Sigmoid colon (tissue), 7 donors: Measurements from ENCODE around the gene OLIG1. TPM values are rescaled to one million over a fixed set of nuclear protein-coding genes. Genes with fewer than 3 reads are reported as not detected.
A peak's percentile ranks its signal among the peaks of the same experiment; 100 is the strongest.

ENCODE experiments used
- DNase-seq: peaks from one replicate; pipeline ENCODE4 v3.0.0-alpha.2; 2019
- H3K27ac ChIP-seq, 4 donors: fragments of 200-600 bp; sonication (generic); one replicate each; pipeline ENCODE4 v1.5.1; 2016 to 2019; ENCODE audit warnings: mild to moderate bottlenecking in 1 of 4
- H3K27me3 ChIP-seq, 3 donors: fragments of 200-600 bp; sonication (generic); one replicate each; pipeline ENCODE4 v1.5.1; 2019; ENCODE audit warnings: mild to moderate bottlenecking in 1 of 3
- H3K36me3 ChIP-seq, 4 donors: fragments of 200-600 bp; sonication (generic); one replicate each; pipeline ENCODE4 v1.5.1; 2016 to 2019
- H3K4me1 ChIP-seq, 4 donors: fragments of 200-600 bp; sonication (generic); one replicate each; pipeline ENCODE4 v1.5.1; 2017 to 2019
- H3K4me3 ChIP-seq, 4 donors: fragments of 200-600 bp; sonication (generic); one replicate each; pipeline ENCODE4 v1.5.1; 2017 to 2019; ENCODE audit warnings: mild to moderate bottlenecking in 2 of 4, moderate library complexity in 1 of 4
- H3K9me3 ChIP-seq, 4 donors: fragments of 200-600 bp in 3 of 4; sonication (generic) in 3 of 4; one replicate each; pipeline versions ENCODE4 v1.5.1 to v1.6.1; 2013 to 2019
- CTCF ChIP-seq, 4 experiments: fragments of 450-650 bp in 3 of 4; fragments of 200-600 bp in 1 of 4; IDR thresholded peaks; one replicate each; pipeline ENCODE4 v1.5.1; 2016 to 2019; ENCODE audit warnings: antibody characterized with exemption in 4 of 4, mild to moderate bottlenecking in 3 of 4, moderate library complexity in 2 of 4
- EP300 ChIP-seq, 4 donors: sonication (generic); formaldehyde crosslinking; IDR thresholded peaks; one replicate each; pipeline ENCODE4 v1.6.1; 2017; ENCODE audit warnings: antibody characterized with exemption in 4 of 4
- POLR2A ChIP-seq, 2 donors: fragments of 450-650 bp; IDR thresholded peaks; one replicate each; pipeline ENCODE4 v1.6.1; 2016; ENCODE audit warnings: antibody characterized with exemption in 2 of 2, mild to moderate bottlenecking in 2 of 2, moderate library complexity in 2 of 2
- POLR2AphosphoS5 ChIP-seq, 4 donors: sonication (generic); formaldehyde crosslinking; IDR thresholded peaks; one replicate each; pipeline ENCODE4 v1.6.1; 2017; ENCODE audit warnings: antibody characterized with exemption in 4 of 4
- WGBS, 2 donors: extraction: QIAGEN DNeasy Blood & Tissue Kit; methylation state at CpG; one replicate each; pipeline ENCODE4 v1.1.7; 2013; 5-methylcytosine and 5-hydroxymethylcytosine counted together
- intact Hi-C: fragments of 100-400 bp; cut with DNase I; formaldehyde crosslinking; loops from one replicate; pipeline ENCODE4 v1.15.1; 2023
- polyA plus RNA-seq, 3 donors: library from polyadenylated mRNA; stranded (reverse); fragments of 200-250 nt; gene quantifications; one replicate each; pipeline ENCODE4 v1.2.3, GENCODE V29; 2013
- total RNA-seq, 4 donors: library from RNA; depleted of rRNA; stranded (reverse); fragments of >200 nt; gene quantifications; one replicate each; pipeline ENCODE4 v1.1.0, GENCODE V29; 2016
- donor health status: healthy with polysubstance abuse.
- donor health status: Bipolar disorder and iron deficiency.
- donor health status: healthy.

The OLIG1 gene
- total RNA-seq (not detected), polyA plus RNA-seq (not detected)

- TF ChIP-seq CTCF (IDR thresholded peaks at IDR 0.05) (no peak), POLR2AphosphoS5 (IDR thresholded peaks at IDR 0.05) (no peak), POLR2A (IDR thresholded peaks at IDR 0.05) (no peak), EP300 (IDR thresholded peaks at IDR 0.05) (no peak)
- no peak for DNase-seq
- H3K4me3 ChIP-seq: peak within 1 kb of the TSS in 3 of 4 donors; percentile 10 to 40 (median 36)
- peaks cover 44 to 100% (median 74%) of the 10 kb centered on the region in 3 donors for H3K27me3 ChIP-seq
- 1% methylated on average over 82 of the region's 82 CpGs for WGBS, 2 donors
- no peak within 1 kb of the TSS for H3K27ac ChIP-seq
- no peaks in the 10 kb centered on the region for H3K36me3 ChIP-seq
- peaks cover 0 to 25% (median 24%) of the 10 kb centered on the region in 4 donors for H3K4me1 ChIP-seq
- intact Hi-C loops: no loop called here
- peaks cover 0 to 5% (median 2%) of the 10 kb centered on the region in 4 donors for H3K9me3 ChIP-seq
Observed at GRCh38 chr21:33069994-33070743, at the start of gene OLIG1. OLIG1 (plus strand) TSS chr21:33070141; CDS start chr21:33070247, 106 bp downstream.

GRCh38 chr21:33020558-33021100 is 49.3 kb upstream of the OLIG1 start:
- Histone ChIP-seq H3K27ac (no peak overlapping the region), H3K36me3 (no peaks in the 10 kb centered on the region), H3K27me3 (peaks cover 43 to 94% (median 81%) of the 10 kb centered on the region in 3 donors), H3K4me3 (no peak overlapping the region), H3K4me1 (peaks cover 0 to 43% (median 29%) of the 10 kb centered on the region in 4 donors), H3K9me3 (no peaks in the 10 kb centered on the region)
- no peak for TF ChIP-seq POLR2AphosphoS5 (IDR thresholded peaks at IDR 0.05)
- DNase-seq: no peak
- intact Hi-C loops: no loop called here
- 5 to 9% methylated on average over 16 of the region's 16 CpGs for WGBS, 2 donors

GRCh38 chr21:33021150-33021549 is 48.8 kb upstream of the OLIG1 start:
- WGBS, 2 donors: 14 to 22% methylated on average over 11 of the region's 11 CpGs
- Histone ChIP-seq H3K4me1 (peaks cover 0 to 49% (median 34%) of the 10 kb centered on the region in 4 donors), H3K27me3 (peaks cover 45 to 99% (median 86%) of the 10 kb centered on the region in 3 donors), H3K9me3 (no peaks in the 10 kb centered on the region), H3K36me3 (no peaks in the 10 kb centered on the region), H3K27ac (no peak overlapping the region), H3K4me3 (no peak overlapping the region)
- intact Hi-C loops: no loop called here
- DNase-seq: no peak
- no peak for TF ChIP-seq POLR2AphosphoS5 (IDR thresholded peaks at IDR 0.05)
- TF ChIP-seq POLR2A (IDR thresholded peaks at IDR 0.05): no peak
- TF ChIP-seq EP300 (IDR thresholded peaks at IDR 0.05): no peak
- TF ChIP-seq CTCF (IDR thresholded peaks at IDR 0.05): no peak

GRCh38 chr21:33021667-33022066 is 48.3 kb upstream of the OLIG1 start:
- no peak overlapping the region for H3K27ac ChIP-seq
- no peaks in the 10 kb centered on the region for H3K9me3 ChIP-seq
- intact Hi-C loops: no loop called here
- H3K27me3 ChIP-seq: peaks cover 45 to 100% (median 91%) of the 10 kb centered on the region in 3 donors
- no peak overlapping the region for H3K4me3 ChIP-seq
- H3K4me1 ChIP-seq: peaks cover 0 to 52% (median 37%) of the 10 kb centered on the region in 4 donors
- no peak for TF ChIP-seq CTCF (IDR thresholded peaks at IDR 0.05)
- no peak for TF ChIP-seq POLR2A (IDR thresholded peaks at IDR 0.05)
- no peak for TF ChIP-seq POLR2AphosphoS5 (IDR thresholded peaks at IDR 0.05)
- no peak for TF ChIP-seq EP300 (IDR thresholded peaks at IDR 0.05)
- 12 to 22% methylated on average over 4 of the region's 4 CpGs for WGBS, 2 donors
- no peaks in the 10 kb centered on the region for H3K36me3 ChIP-seq
- no peak for DNase-seq

GRCh38 chr21:33022489-33022827 is 47.5 kb upstream of the OLIG1 start:
- H3K9me3 ChIP-seq: no peaks in the 10 kb centered on the region
- TF ChIP-seq POLR2AphosphoS5 (IDR thresholded peaks at IDR 0.05): no peak
- H3K36me3 ChIP-seq: no peaks in the 10 kb centered on the region
- H3K4me3 ChIP-seq: no peak overlapping the region
- intact Hi-C loops: no loop called here
- peaks cover 0 to 59% (median 40%) of the 10 kb centered on the region in 4 donors for H3K4me1 ChIP-seq
- 8 to 11% methylated on average over 17 of the region's 17 CpGs for WGBS, 2 donors
- H3K27me3 ChIP-seq: peaks cover 53 to 100% (median 97%) of the 10 kb centered on the region in 3 donors
- no peak overlapping the region for H3K27ac ChIP-seq
- no peak for DNase-seq
